Measurements from ENCODE around the gene PRDM16.

Gene PRDM16

GRCh38 chr1:3265835-3266805 lies 197.1 kb downstream of the PRDM16 start:
- in situ Hi-C loops (cut with HindIII; ENCODE audit: low sequenced_read_pairs) = no loop called here

- in situ Hi-C loops (cut with HindIII; ENCODE audit: low sequenced_read_pairs) = no loop called here
These were observed 198.0 kb downstream of the PRDM16 start for GRCh38 chr1:3266870-3267549.

GRCh38 chr1:3267550-3268270 lies 198.7 kb downstream of the PRDM16 start:
- in situ Hi-C loops (cut with HindIII; ENCODE audit: low sequenced_read_pairs) = no loop called here

- in situ Hi-C loops (cut with HindIII; ENCODE audit: low sequenced_read_pairs) = no loop called here
These were observed 199.3 kb downstream of the PRDM16 start for GRCh38 chr1:3268281-3268680.

- in situ Hi-C loops (cut with HindIII; ENCODE audit: low sequenced_read_pairs) = no loop called here
These were observed 201.6 kb downstream of the PRDM16 start for GRCh38 chr1:3270403-3271245.

GRCh38 chr1:3271866-3272265 lies 202.9 kb downstream of the PRDM16 start:
- in situ Hi-C loops (cut with HindIII; ENCODE audit: low sequenced_read_pairs) = no loop called here

GRCh38 chr1:3272321-3273045 lies 203.5 kb downstream of the PRDM16 start:
- in situ Hi-C loops (cut with HindIII; ENCODE audit: low sequenced_read_pairs) = no loop called here

GRCh38 chr1:3273447-3273846 lies 204.4 kb downstream of the PRDM16 start:
- in situ Hi-C loops (cut with HindIII; ENCODE audit: low sequenced_read_pairs) = no loop called here

GRCh38 chr1:3274972-3275371 lies 206.0 kb downstream of the PRDM16 start:
- in situ Hi-C loops (cut with HindIII; ENCODE audit: low sequenced_read_pairs) = no loop called here

- in situ Hi-C loops (cut with HindIII; ENCODE audit: low sequenced_read_pairs) = no loop called here
These were observed 206.7 kb downstream of the PRDM16 start for GRCh38 chr1:3275471-3276340.

GRCh38 chr1:3276341-3276800 lies 207.4 kb downstream of the PRDM16 start:
- in situ Hi-C loops (cut with HindIII; ENCODE audit: low sequenced_read_pairs) = no loop called here

GRCh38 chr1:3277011-3277471 lies 208.0 kb downstream of the PRDM16 start:
- in situ Hi-C loops (cut with HindIII; ENCODE audit: low sequenced_read_pairs) = no loop called here

GRCh38 chr1:3277623-3278022 lies 208.6 kb downstream of the PRDM16 start:
- in situ Hi-C loops (cut with HindIII; ENCODE audit: low sequenced_read_pairs) = no loop called here

- in situ Hi-C loops (cut with HindIII; ENCODE audit: low sequenced_read_pairs) = no loop called here
These were observed 209.6 kb downstream of the PRDM16 start for GRCh38 chr1:3278416-3279181.

- in situ Hi-C loops (cut with HindIII; ENCODE audit: low sequenced_read_pairs) = no loop called here
These were observed 210.1 kb downstream of the PRDM16 start for GRCh38 chr1:3279182-3279470.

- in situ Hi-C loops (cut with HindIII; ENCODE audit: low sequenced_read_pairs) = loop anchor here (10.0 kb wide), 1 partner anchor 857 kb away; no protein-coding TSS in a partner anchor
These were observed 212.7 kb downstream of the PRDM16 start for GRCh38 chr1:3281735-3282134.

GRCh38 chr1:3282186-3282585 lies 213.2 kb downstream of the PRDM16 start:
- in situ Hi-C loops (cut with HindIII; ENCODE audit: low sequenced_read_pairs) = loop anchor here (10.0 kb wide), 1 partner anchor 857 kb away; no protein-coding TSS in a partner anchor
